NB4 (cell line): Measurements from ENCODE around the gene AUTS2.

Source experiments
- CTCF ChIP-seq: IDR thresholded peaks from one replicate; pipeline ENCODE4 v1.5.1; 2012; ENCODE audit warnings: low read depth, low read length
- MYC ChIP-seq: IDR thresholded peaks from 2 replicates; pipeline ENCODE4 v1.6.1; 2011; ENCODE audit warnings: low read depth, low read length
- POLR2A ChIP-seq: IDR thresholded peaks from 2 replicates; pipeline ENCODE4 v1.6.1; 2011; ENCODE audit warnings: mild to moderate bottlenecking; ENCODE audit not compliant: insufficient read length; ENCODE audit errors: extremely low read depth
- TF ChIP-seq, protein P1 (sequence below): IDR thresholded peaks from 2 replicates; pipeline ENCODE4 v1.6.1; 2011; ENCODE audit warnings: low read depth, low read length

GRCh38 chr7:70721500-70721899 lies 1123.2 kb downstream of the AUTS2 start:
- TF ChIP-seq CTCF (no peak), MYC (no peak), POLR2A (no peak)
- TF ChIP-seq, protein P1, sequence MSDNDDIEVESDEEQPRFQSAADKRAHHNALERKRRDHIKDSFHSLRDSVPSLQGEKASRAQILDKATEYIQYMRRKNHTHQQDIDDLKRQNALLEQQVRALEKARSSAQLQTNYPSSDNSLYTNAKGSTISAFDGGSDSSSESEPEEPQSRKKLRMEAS: no peak
